K562 (cell line): ENCODE measurements around the gene CCDC137. TPM values are rescaled to one million over a fixed set of nuclear protein-coding genes. Genes with fewer than 3 reads are reported as not detected.

ENCODE experiments used
- ARHGAP35 ChIP-seq: fragments of 450-650 bp; IDR thresholded peaks from 2 replicates; pipeline ENCODE4 v1.6.1; 2018; ENCODE audit not compliant: partially characterized antibody
- ATF3 ChIP-seq, 2 experiments: fragments of 450-650 bp in 1 of 2; sonication (generic) in 1 of 2; formaldehyde crosslinking in 1 of 2; IDR thresholded peaks in 1 of 2; conservative IDR thresholded peaks in 1 of 2; 2 replicates each; pipeline versions ENCODE4 v1.6.1 to v1.8.1; 2016 to 2023; ENCODE audit warnings: mild to moderate bottlenecking in 2 of 2, moderate library complexity in 2 of 2, inconsistent platforms in 1 of 2, missing genetic modification reagents in 1 of 2
- BMI1 ChIP-seq: fragments of 150-350 bp; IDR thresholded peaks from 2 replicates; pipeline ENCODE4 v1.6.1; 2014; ENCODE audit warnings: low read length
- GABPB2 ChIP-seq: fragments of 250-450 bp; sonication (Bioruptor Pico); conservative IDR thresholded peaks from 2 replicates; pipeline ENCODE4 v1.5.1; 2021; ENCODE audit warnings: mild to moderate bottlenecking
- HMGN3 ChIP-seq: IDR thresholded peaks from 2 replicates; pipeline ENCODE4 v1.6.1; 2011; ENCODE audit warnings: borderline replicate concordance, low read depth, mild to moderate bottlenecking, mixed read lengths, low read length; ENCODE audit not compliant: insufficient read length; ENCODE audit errors: extremely low read depth
- MEF2A ChIP-seq: IDR thresholded peaks from 2 replicates; pipeline ENCODE4 v1.6.1; 2011; ENCODE audit warnings: low read depth, mild to moderate bottlenecking, low read length, moderate library complexity; ENCODE audit not compliant: control insufficient read depth
- MXI1 ChIP-seq: IDR thresholded peaks from 2 replicates; pipeline ENCODE4 v1.6.1; 2011; ENCODE audit warnings: low read depth, mild to moderate bottlenecking, improper control_type of control experiment, low read length
- NCOA2 ChIP-seq, 2 experiments: fragments of 450-650 bp; IDR thresholded peaks; 2 replicates each; pipeline ENCODE4 v1.6.1; 2018; ENCODE audit warnings: mild to moderate bottlenecking in 2 of 2, moderate library complexity in 1 of 2; ENCODE audit not compliant: partially characterized antibody in 2 of 2
- NCOA4 ChIP-seq: fragments of 450-650 bp; IDR thresholded peaks from 2 replicates; pipeline ENCODE4 v1.6.1; 2018; ENCODE audit warnings: mild to moderate bottlenecking; ENCODE audit not compliant: partially characterized antibody
- NCOR1 ChIP-seq: fragments of 450-650 bp; IDR thresholded peaks from 2 replicates; pipeline ENCODE4 v1.6.1; 2016; ENCODE audit warnings: mild to moderate bottlenecking, moderate library complexity
- NEUROD1 ChIP-seq: fragments of 150-350 bp; IDR thresholded peaks from 2 replicates; pipeline ENCODE4 v1.6.1; 2014; ENCODE audit warnings: borderline replicate concordance, low read length, low read depth; ENCODE audit not compliant: partially characterized antibody
- NFIX ChIP-seq: fragments of 250-450 bp; sonication (Bioruptor Pico); IDR thresholded peaks from 2 replicates; pipeline ENCODE4 v1.4.0; 2020; ENCODE audit warnings: low read depth, mild to moderate bottlenecking, moderate library complexity
- PTRF ChIP-seq: fragments of 450-650 bp; IDR thresholded peaks from 2 replicates; pipeline ENCODE4 v1.6.1; 2016; ENCODE audit warnings: mild to moderate bottlenecking, missing genetic modification characterization, missing compliant biosample characterization
- PTTG1 ChIP-seq: fragments of 450-650 bp; IDR thresholded peaks from 2 replicates; pipeline ENCODE4 v1.6.1; 2016; ENCODE audit warnings: low read depth, mild to moderate bottlenecking, missing genetic modification characterization, missing compliant biosample characterization
- RB1 ChIP-seq: fragments of 450-650 bp; IDR thresholded peaks from 2 replicates; pipeline ENCODE4 v1.6.1; 2017; ENCODE audit warnings: low read depth, mild to moderate bottlenecking
- RBM14 ChIP-seq: fragments of 200-400 bp; formaldehyde crosslinking; IDR thresholded peaks from 2 replicates; pipeline ENCODE4 v1.6.1; 2018; ENCODE audit warnings: low read depth, mild to moderate bottlenecking, low read length, moderate library complexity, borderline replicate concordance; ENCODE audit not compliant: insufficient read depth
- TARDBP ChIP-seq: fragments of 450-650 bp; IDR thresholded peaks from 2 replicates; pipeline ENCODE4 v1.6.1; 2016
- ZBTB49 ChIP-seq: sonication (generic); formaldehyde crosslinking; IDR thresholded peaks from 2 replicates; pipeline ENCODE4 v1.8.0; 2022; ENCODE audit warnings: missing genetic modification reagents, mild to moderate bottlenecking, borderline replicate concordance
- ZMIZ1 ChIP-seq, 2 experiments: fragments of 150-350 bp in 1 of 2; IDR thresholded peaks; 2 replicates each; pipeline ENCODE4 v1.6.1; 2012 to 2016; ENCODE audit warnings: low read depth in 2 of 2, low read length in 2 of 2, mild to moderate bottlenecking in 1 of 2, moderate library complexity in 1 of 2
- ZNF174 ChIP-seq: fragments of 250-450 bp; sonication (Bioruptor Pico); IDR thresholded peaks from 2 replicates; pipeline ENCODE4 v1.4.0; 2020; ENCODE audit warnings: mild to moderate bottlenecking
- ZNF79 ChIP-seq: fragments of 250-450 bp; sonication (Bioruptor Pico); IDR thresholded peaks from 2 replicates; pipeline ENCODE4 v1.4.0; 2020; ENCODE audit warnings: low read depth, mild to moderate bottlenecking, moderate library complexity
- polyA plus RNA-seq, 8 experiments: library from polyadenylated mRNA; depleted of rRNA in 4 of 8; stranded (reverse) in 5 of 8; unstranded in 3 of 8; fragments of >200 nt; fragmentation: Nextera tagmentation in 2 of 8; fragmentation: Illumina TruSeq in 1 of 8; extraction: Ambion mirVana in 2 of 8; extraction: Trizol in 1 of 8; gene quantifications; 2 replicates each; pipeline versions ENCODE4 v1.2.1 to v1.2.3, GENCODE V29; 2011 to 2014; ENCODE audit warnings: inconsistent platforms in 1 of 8, missing spikeins in 1 of 8
- total RNA-seq, 7 experiments: library from RNA; depleted of rRNA in 6 of 7; stranded (reverse); fragments of >200 nt in 6 of 7; fragmentation: Illumina TruSeq in 2 of 7; extraction: Trizol in 2 of 7; gene quantifications; 2 replicates each; pipeline versions ENCODE4 v1.2.1 to v1.2.3, GENCODE V29; 2011 to 2021; ENCODE audit warnings: low replicate concordance in 1 of 7

The CCDC137 gene
- total and polyA plus RNA-seq, 9 of the 15 experiments (the other 6 are each of a cell fraction or from before 2014, with no cell fraction given) = 2.3 to 68.1 (median 38.3) TPM

- TF ChIP-seq RBM14 (0 out of 2 replicates have a peak, but pooled peaks have one; percentile 13), NEUROD1 (peak; percentile 63), ZBTB49 (CRISPR knock-in tag) (no peak), MXI1 (no peak), NCOA4 (no peak), NFIX (CRISPR knock-in tag) (no peak), RB1 (peak; percentile 98), TARDBP (no peak; the same call in 1 of the 2 replicates), PTTG1 (tag) (no peak), ZNF79 (CRISPR knock-in tag) (no peak), NCOR1 (peak; percentile 15; the same call in 1 of the 2 replicates), ZMIZ1 (IDR thresholded peaks at IDR 0.05; ENCODE audit: low read depth in 2 of 2, low read length in 2 of 2) (peak in 1 of 2 experiments; percentile 69; a peak in 1 of 4 replicates), GABPB2 (CRISPR knock-in tag) (no peak), ATF3 (IDR thresholded peaks at IDR 0.05) (no peak; the same call in 1 of the 2 replicates), ATF3 (CRISPR knock-in tag; conservative IDR thresholded peaks at IDR 0.05) (no peak), ARHGAP35 (no peak), MEF2A (no peak), BMI1 (no peak), PTRF (tag) (no peak), NCOA2 (IDR thresholded peaks at IDR 0.05; ENCODE audit: partially characterized antibody in 2 of 2) (no peak), ZNF174 (CRISPR knock-in tag) (no peak), HMGN3 (peak; percentile 72)
Observed at GRCh38 chr17:81636505-81637288, 29.8 kb upstream of the CCDC137 start, which contains the start of the genes NPLOC4 and TSPAN10 (continued).
